ENCODE measurements around the gene GP2.

DNA sequence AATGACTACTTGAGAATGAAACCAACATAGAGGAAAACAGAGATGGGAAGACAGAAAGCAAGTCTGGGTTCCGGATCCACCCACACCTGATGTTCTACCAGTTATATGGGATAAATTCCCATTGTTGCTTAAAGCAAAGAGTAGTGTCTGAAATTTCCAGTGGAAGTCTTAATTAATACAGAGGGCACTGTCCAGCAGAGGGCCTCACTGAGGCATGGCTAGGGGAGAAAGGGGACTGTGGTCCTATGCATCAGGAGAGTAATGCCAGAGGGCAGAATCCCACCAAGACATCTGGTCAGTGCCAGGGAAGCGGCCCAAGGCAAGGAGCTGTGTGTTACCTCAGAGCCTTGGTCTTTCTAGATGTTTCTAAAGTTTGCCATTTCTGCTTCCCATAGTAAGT, 32.7 kb upstream of the GP2 start:
- TF ChIP-seq POLR2A (IDR thresholded peaks at IDR 0.05): no peak
- TF ChIP-seq, protein P1, sequence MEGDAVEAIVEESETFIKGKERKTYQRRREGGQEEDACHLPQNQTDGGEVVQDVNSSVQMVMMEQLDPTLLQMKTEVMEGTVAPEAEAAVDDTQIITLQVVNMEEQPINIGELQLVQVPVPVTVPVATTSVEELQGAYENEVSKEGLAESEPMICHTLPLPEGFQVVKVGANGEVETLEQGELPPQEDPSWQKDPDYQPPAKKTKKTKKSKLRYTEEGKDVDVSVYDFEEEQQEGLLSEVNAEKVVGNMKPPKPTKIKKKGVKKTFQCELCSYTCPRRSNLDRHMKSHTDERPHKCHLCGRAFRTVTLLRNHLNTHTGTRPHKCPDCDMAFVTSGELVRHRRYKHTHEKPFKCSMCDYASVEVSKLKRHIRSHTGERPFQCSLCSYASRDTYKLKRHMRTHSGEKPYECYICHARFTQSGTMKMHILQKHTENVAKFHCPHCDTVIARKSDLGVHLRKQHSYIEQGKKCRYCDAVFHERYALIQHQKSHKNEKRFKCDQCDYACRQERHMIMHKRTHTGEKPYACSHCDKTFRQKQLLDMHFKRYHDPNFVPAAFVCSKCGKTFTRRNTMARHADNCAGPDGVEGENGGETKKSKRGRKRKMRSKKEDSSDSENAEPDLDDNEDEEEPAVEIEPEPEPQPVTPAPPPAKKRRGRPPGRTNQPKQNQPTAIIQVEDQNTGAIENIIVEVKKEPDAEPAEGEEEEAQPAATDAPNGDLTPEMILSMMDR (IDR thresholded peaks at IDR 0.05): no peak
